SK-N-SH (cell line): ENCODE results near the gene ZBTB16. TPM values are rescaled to one million over a fixed set of nuclear protein-coding genes. Genes with fewer than 3 reads are reported as not detected.
A peak's percentile ranks its signal among the peaks of the same experiment; 100 is the strongest.

Experiments used
- CTCF ChIA-PET: fragments of 300-600, 350-600 bp; formaldehyde crosslinking; extraction: SDS; loops from one replicate; lab custom pipeline; 2021; lab: Yijun Ruan, JAX
- POLR2A ChIA-PET: fragments of 350-600 bp; sonication (Branson Sonifier 250); formaldehyde crosslinking; extraction: SDS; loops from one replicate; lab custom pipeline; 2020; ENCODE audit warnings: antibody characterized with exemption, inconsistent platforms; lab: Yijun Ruan, JAX
- DNase-seq: peaks from one replicate; pipeline ENCODE4 v3.0.0; 2012
- H2AFZ ChIP-seq: fragments of 200-600 bp; sonication (generic); 2 replicates; pipeline ENCODE4 v1.8.1; 2016; ENCODE audit warnings: antibody characterized with exemption, mild to moderate bottlenecking, low read depth
- H3F3A ChIP-seq: fragments of 200-600 bp; sonication (generic); replicated peaks from 2 replicates; pipeline ENCODE3; 2016; ENCODE audit warnings: antibody characterized with exemption, mild to moderate bottlenecking; ENCODE audit not compliant: insufficient read depth
- H3K27ac ChIP-seq, 2 experiments: fragments of 200-500 bp in 1 of 2; fragments of 200-600 bp in 1 of 2; sonication (Bioruptor generic) in 1 of 2; sonication (generic), shearing (Covaris generic) in 1 of 2; 2 replicates each; pipeline versions ENCODE4 v1.5.1 to v1.6.1; 2014 to 2016; ENCODE audit warnings: low read depth in 2 of 2, inconsistent platforms in 1 of 2, low read length in 1 of 2, mild to moderate bottlenecking in 1 of 2, mixed read lengths in 1 of 2
- H3K27me3 ChIP-seq: fragments of 200-600 bp; sonication (generic), shearing (Covaris generic); 2 replicates; pipeline ENCODE4 v1.6.1; 2016; ENCODE audit warnings: mixed run types; ENCODE audit not compliant: insufficient read depth
- H3K36me3 ChIP-seq, 2 experiments: fragments of 200-500 bp in 1 of 2; fragments of 200-600 bp in 1 of 2; sonication (Bioruptor generic) in 1 of 2; sonication (generic) in 1 of 2; replicated peaks in 1 of 2; 2 replicates each; pipeline versions ENCODE3 to v1.5.1; 2014 to 2016; ENCODE audit warnings: low read length in 1 of 2, mild to moderate bottlenecking in 1 of 2; ENCODE audit not compliant: insufficient read depth in 2 of 2, control insufficient read depth in 1 of 2
- H3K4me1 ChIP-seq, 2 experiments: fragments of 200-500 bp in 1 of 2; fragments of 200-600 bp in 1 of 2; sonication (Bioruptor generic) in 1 of 2; sonication (generic), shearing (Covaris generic) in 1 of 2; 2 replicates each; pipeline versions ENCODE4 v1.5.1 to v1.6.1; 2014 to 2016; ENCODE audit warnings: low read depth in 1 of 2, low read length in 1 of 2, mixed run types in 1 of 2; ENCODE audit not compliant: insufficient read depth in 2 of 2, control insufficient read depth in 1 of 2
- H3K4me2 ChIP-seq: fragments of 200-600 bp; sonication (generic), shearing (Covaris generic); 2 replicates; pipeline ENCODE4 v1.6.1; 2017; ENCODE audit warnings: mixed run types
- H3K4me3 ChIP-seq, 2 experiments: fragments of 200-500 bp in 1 of 2; fragments of 200-600 bp in 1 of 2; sonication (Bioruptor generic) in 1 of 2; sonication (generic), shearing (Covaris generic) in 1 of 2; 2 replicates each; pipeline versions ENCODE4 v1.5.1 to v1.8.1; 2014 to 2016; ENCODE audit warnings: low read depth in 2 of 2, inconsistent platforms in 1 of 2, low read length in 1 of 2, mild to moderate bottlenecking in 1 of 2, mixed read lengths in 1 of 2, moderate library complexity in 1 of 2
- H3K79me2 ChIP-seq: fragments of 200-600 bp; sonication (generic); 2 replicates; pipeline ENCODE4 v1.8.1; 2017; ENCODE audit warnings: mild to moderate bottlenecking; ENCODE audit not compliant: insufficient read depth
- H3K9ac ChIP-seq: fragments of 200-600 bp; sonication (generic); 2 replicates; pipeline ENCODE4 v1.6.1; 2017; ENCODE audit warnings: mixed run types
- H3K9me2 ChIP-seq: fragments of 200-600 bp; sonication (generic); 2 replicates; pipeline ENCODE4 v1.6.1; 2017; ENCODE audit warnings: mixed run types
- H3K9me3 ChIP-seq: fragments of 200-600 bp; sonication (generic); 2 replicates; pipeline ENCODE4 v1.6.1; 2017; ENCODE audit warnings: mixed run types, mild to moderate bottlenecking, moderate library complexity
- H4K20me1 ChIP-seq: fragments of 200-600 bp; sonication (generic); 2 replicates; pipeline ENCODE4 v1.6.1; 2017; ENCODE audit warnings: mild to moderate bottlenecking, mixed run types; ENCODE audit not compliant: insufficient read depth
- CHD2 ChIP-seq: fragments of 150-350 bp; IDR thresholded peaks from 2 replicates; pipeline ENCODE4 v1.6.1; 2018; ENCODE audit warnings: low read length; ENCODE audit not compliant: partially characterized antibody
- FOXM1 ChIP-seq: IDR thresholded peaks from 2 replicates; pipeline ENCODE4 v1.4.0; 2012; ENCODE audit warnings: low read depth, mild to moderate bottlenecking
- GATA2 ChIP-seq: sonication (generic); formaldehyde crosslinking; IDR thresholded peaks from 2 replicates; pipeline ENCODE4 v1.5.0; 2020; ENCODE audit warnings: mild to moderate bottlenecking, missing genetic modification reagents
- JUND ChIP-seq: IDR thresholded peaks from 2 replicates; pipeline ENCODE4 v1.4.0; 2012
- MAX ChIP-seq: IDR thresholded peaks from 2 replicates; pipeline ENCODE4 v1.4.0; 2012; ENCODE audit warnings: low read depth
- PBX3 ChIP-seq: IDR thresholded peaks from 2 replicates; pipeline ENCODE4; 2012
- RAD21 ChIP-seq: IDR thresholded peaks from 2 replicates; pipeline ENCODE4 v1.6.1; 2012; ENCODE audit warnings: mild to moderate bottlenecking, low read length
- REST ChIP-seq: IDR thresholded peaks from 2 replicates; pipeline ENCODE4 v1.6.1; 2012; ENCODE audit warnings: mild to moderate bottlenecking, low read depth, low read length, moderate library complexity
- RXRA ChIP-seq: IDR thresholded peaks from 2 replicates; pipeline ENCODE4 v1.4.0; 2012; ENCODE audit warnings: low read depth, mild to moderate bottlenecking, borderline replicate concordance
- TAF1 ChIP-seq: IDR thresholded peaks from 2 replicates; pipeline ENCODE4 v1.6.1; 2012; ENCODE audit warnings: low read depth, mild to moderate bottlenecking, low read length, moderate library complexity, borderline replicate concordance
- TCF12 ChIP-seq: IDR thresholded peaks from 2 replicates; pipeline ENCODE4 v1.4.0; 2012
- USF2 ChIP-seq: fragments of 150-350 bp; IDR thresholded peaks from 2 replicates; pipeline ENCODE4 v1.6.1; 2017; ENCODE audit warnings: antibody characterized with exemption, low read length, low read depth, borderline replicate concordance
- YY1 ChIP-seq: IDR thresholded peaks from 2 replicates; pipeline ENCODE4 v1.4.0; 2012; ENCODE audit warnings: low read depth, mild to moderate bottlenecking
- WGBS: methylation state at CpG from one replicate; pipeline ENCODE4 v1.1.6; 2017; ENCODE audit warnings: low lambda C conversion rate; 5-methylcytosine and 5-hydroxymethylcytosine counted together
- polyA plus RNA-seq, 3 experiments: library from polyadenylated mRNA; depleted of rRNA; stranded (reverse); fragments of >200 nt; gene quantifications; 2 replicates each; pipeline ENCODE4 v1.2.3, GENCODE V29; 2012

Gene ZBTB16
- polyA plus RNA-seq, 1 of the 3 experiments (the other 2 are of a cell fraction) = not detected

- 86% methylated on average over 8 of the region's 8 CpGs for WGBS
- DNase-seq = no peak
- Histone ChIP-seq H3K4me3 (peak overlapping the region; percentile 56 to 64), H3K9me3 (peaks cover 16% of the 10 kb centered on the region; the same call in 1 of the 2 replicates), H3K36me3 (peaks cover 30 to 51% of the 10 kb centered on the region in 2 experiments), H3K4me1 (peaks cover under 1 to 4% of the 10 kb centered on the region in 2 experiments; a peak in 2 of 4 replicates), H3K9me2 (no peaks in the 10 kb centered on the region), H2AFZ (no peak overlapping the region), H3F3A (peaks cover 48% of the 10 kb centered on the region), H3K4me2 (peak overlapping the region; percentile 76), H3K27me3 (no peaks in the 10 kb centered on the region), H3K79me2 (peaks cover 59% of the 10 kb centered on the region)
- POLR2A ChIA-PET = no interaction called here
- TF ChIP-seq CHD2 (no peak), REST (no peak), TCF12 (no peak), USF2 (no peak), FOXM1 (no peak), GATA2 (CRISPR knock-in tag) (no peak), RXRA (no peak), MAX (no peak), RAD21 (no peak), YY1 (no peak)
- TF ChIP-seq, all 33 proteins: peak for 0
- Histone ChIP-seq H4K20me1 (no peaks in the 10 kb centered on the region), H3K27ac (peak overlapping the region; percentile 2 to 100), H3K9ac (peak overlapping the region; percentile 85)
- CTCF ChIA-PET = no interaction called here
These were observed 238.5 kb downstream of the ZBTB16 start for GRCh38 chr11:114297806-114298709.

- no peak for DNase-seq
- H3K36me3 ChIP-seq = peaks cover 30 to 55% of the 10 kb centered on the region in 2 experiments
- no peaks in the 10 kb centered on the region for H4K20me1 ChIP-seq
- CTCF ChIA-PET = no interaction called here
- H3K27ac ChIP-seq = no peak overlapping the region
- peaks cover 16% of the 10 kb centered on the region; the same call in 1 of the 2 replicates for H3K9me3 ChIP-seq
- peak overlapping the region in 1 of 2 experiments; percentile 56; a peak in 3 of 4 replicates for H3K4me3 ChIP-seq
- POLR2A ChIA-PET = no interaction called here
- peaks cover 48% of the 10 kb centered on the region for H3F3A ChIP-seq
- peak overlapping the region; percentile 76; the same call in 1 of the 2 replicates for H3K4me2 ChIP-seq
- H2AFZ ChIP-seq = no peak overlapping the region
- no peaks in the 10 kb centered on the region for H3K9me2 ChIP-seq
- no peak for TF ChIP-seq PBX3
- no peak for TF ChIP-seq REST
- no peak for TF ChIP-seq TAF1
- TF ChIP-seq JUND = no peak
- peaks cover 65% of the 10 kb centered on the region for H3K79me2 ChIP-seq
- WGBS = 38% methylated on average over 2 of the region's 2 CpGs
- peaks cover 0 to 4% of the 10 kb centered on the region in 2 experiments; a peak in 1 of 4 replicates for H3K4me1 ChIP-seq
- no peak overlapping the region for H3K9ac ChIP-seq
- no peaks in the 10 kb centered on the region for H3K27me3 ChIP-seq
These were observed 239.2 kb downstream of the ZBTB16 start for GRCh38 chr11:114298710-114299109.
